HG02610 (cell line): ENCODE measurements around the gene PPP4R4.
"Not testable (repeated sequence)": the region's sequence is repeated elsewhere in the genome, so short reads cannot be mapped to it uniquely, and the experiment has no call there.

ENCODE experiments used
- ATAC-seq: cut with Tn5 transposase; IDR thresholded peaks from one replicate; pipeline ENCODE4 v1.9.1; 2021; ENCODE audit warnings: mild to moderate bottlenecking, moderate library complexity; ENCODE audit not compliant: unreplicated experiment

The PPP4R4 gene

DNA sequence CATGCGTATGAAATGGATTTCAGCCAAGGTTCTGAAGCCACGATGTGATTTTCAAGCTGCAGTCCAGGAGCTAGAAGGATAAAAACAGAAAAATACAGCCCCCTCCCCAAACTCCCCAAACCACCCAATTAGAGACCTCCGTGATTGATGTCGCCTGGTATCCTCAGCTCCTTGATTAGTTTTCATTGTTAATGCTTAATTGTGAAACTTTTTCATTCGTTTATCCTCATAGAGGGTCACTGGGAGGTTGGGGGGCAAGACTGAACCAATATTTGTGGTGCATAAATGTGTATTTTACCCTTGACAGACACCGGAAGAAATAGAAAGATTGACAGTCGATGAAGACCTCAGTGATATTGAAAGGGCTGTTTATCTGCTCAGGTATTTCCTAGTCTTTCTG is 1.6 kb downstream of the PPP4R4 start:
- ATAC-seq = no peak

DNA sequence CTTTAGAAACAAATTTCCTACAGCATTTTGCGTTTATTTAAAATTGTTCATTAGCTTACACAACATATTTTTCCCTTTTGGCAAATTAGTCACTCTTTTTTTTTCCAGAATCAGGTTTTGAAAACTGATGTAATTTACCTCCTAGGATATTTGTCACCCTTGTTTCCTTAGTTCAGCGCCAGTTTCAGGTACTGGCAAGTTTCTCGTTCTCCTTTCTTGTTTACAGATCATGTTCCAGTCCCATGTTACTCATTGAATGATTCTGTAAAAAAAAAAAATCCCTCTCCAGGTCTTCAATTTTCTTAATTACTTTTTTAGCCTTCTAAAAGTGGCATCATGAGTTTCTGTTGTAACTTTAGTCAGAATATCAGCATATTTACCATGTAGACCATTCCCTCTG is 2.7 kb downstream of the PPP4R4 start:
- ATAC-seq = no peak

DNA sequence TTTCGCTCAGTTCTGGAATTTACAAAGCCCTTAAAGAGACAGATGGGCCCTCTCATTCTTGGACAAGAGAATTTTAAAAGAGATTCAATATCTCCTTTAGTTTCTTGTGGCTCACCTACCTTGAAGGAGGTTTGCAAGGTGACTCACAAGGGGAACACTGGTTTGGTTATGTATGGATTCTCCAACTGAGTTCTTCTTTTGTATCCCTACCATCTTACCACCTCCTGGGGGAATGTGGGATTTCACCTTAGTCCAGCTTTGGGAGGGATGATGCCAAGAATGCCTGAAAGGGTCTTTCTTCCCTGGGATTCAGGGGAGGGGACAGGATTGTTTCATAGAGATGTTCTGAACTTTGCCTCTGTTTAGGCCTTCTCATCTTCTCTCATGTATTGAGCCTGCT is 3.7 kb downstream of the PPP4R4 start:
- ATAC-seq = no peak

DNA sequence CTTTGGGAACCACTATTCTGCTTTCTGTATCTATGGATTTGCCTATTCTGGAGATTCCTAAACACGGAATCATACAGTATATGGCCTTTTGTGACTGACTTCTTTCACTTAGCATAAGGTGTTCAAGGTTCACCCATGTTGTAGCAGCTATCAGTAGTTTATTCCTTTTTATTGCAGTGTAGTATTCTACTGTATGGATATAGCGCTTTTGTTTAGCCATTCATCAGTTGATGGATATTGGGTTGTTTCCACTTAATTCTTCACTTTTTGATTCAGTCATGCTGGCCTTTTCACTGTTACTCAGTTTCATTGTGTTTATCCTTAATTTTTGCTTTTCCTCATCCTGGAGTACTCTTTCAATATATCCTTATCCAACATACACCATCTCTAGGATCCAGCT is 5.1 kb downstream of the PPP4R4 start:
- ATAC-seq = no peak

DNA sequence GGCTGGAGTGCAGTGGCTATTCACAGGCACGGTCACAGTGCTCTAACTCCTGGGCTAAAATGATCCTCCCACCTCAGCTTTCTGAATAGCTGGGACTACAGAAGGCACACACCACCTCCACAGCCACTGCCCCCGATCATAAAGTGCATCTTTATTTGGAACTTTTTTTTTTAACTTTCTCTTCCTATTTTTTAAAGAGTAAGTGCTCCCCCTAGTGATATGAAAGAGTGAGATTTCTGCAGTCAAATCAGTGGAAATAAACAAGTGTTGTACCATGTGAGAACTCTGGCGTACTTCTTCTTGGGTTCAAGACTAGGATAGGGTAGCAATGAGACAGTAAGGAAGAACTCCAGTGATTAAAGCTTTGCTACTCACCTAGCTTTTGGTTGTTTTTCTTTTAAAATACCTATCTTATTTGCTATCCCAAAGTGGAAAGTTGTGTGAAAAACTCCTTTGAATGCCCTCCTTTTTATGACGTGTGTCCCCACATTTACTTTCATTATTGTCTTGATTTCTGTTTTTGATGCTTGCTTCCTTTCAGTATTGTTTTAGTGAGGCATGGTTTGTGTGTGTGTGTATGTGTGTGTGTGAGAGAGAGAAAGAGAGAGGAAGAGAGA is 6.6 kb downstream of the PPP4R4 start:
- peak; percentile 61 for ATAC-seq

DNA sequence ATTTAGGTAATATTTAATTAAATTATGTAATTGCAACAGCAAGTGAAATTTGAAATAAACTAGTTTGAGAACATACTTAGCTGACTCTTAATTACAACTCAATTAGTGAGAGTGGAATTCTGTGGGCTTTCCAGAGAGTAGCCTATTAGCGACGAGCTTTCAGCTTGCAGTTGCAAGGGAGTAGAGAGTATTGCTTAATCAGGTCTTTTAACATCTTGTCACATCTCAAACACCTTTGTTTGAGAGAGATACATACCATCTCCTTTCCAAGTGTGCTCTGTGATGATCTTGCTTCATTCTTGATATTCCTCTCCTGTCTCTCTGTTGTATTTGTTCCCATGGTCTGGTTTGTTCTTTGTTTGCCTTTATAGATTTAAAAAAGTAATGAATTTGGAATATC is 7.7 kb downstream of the PPP4R4 start:
- ATAC-seq = no peak

DNA sequence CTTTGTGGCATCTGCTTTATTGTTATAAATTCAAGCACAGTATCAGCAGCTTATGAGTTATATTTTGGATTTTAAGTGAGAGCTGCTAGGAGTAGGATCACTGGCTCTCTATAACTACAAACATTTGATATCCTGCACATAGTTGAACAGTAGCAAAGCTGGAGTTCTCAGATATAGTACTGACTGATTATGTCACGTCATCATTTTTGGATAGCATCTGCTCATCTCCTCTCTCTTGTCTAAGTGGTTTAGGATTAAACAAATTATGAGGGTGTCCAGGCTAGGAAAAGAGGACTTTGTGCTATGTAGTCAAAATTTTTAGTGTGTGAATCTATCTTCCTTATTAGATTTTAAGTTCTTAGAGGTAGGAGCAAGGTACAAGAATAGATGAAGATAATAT is 18.4 kb downstream of the PPP4R4 start:
- no peak for ATAC-seq

DNA sequence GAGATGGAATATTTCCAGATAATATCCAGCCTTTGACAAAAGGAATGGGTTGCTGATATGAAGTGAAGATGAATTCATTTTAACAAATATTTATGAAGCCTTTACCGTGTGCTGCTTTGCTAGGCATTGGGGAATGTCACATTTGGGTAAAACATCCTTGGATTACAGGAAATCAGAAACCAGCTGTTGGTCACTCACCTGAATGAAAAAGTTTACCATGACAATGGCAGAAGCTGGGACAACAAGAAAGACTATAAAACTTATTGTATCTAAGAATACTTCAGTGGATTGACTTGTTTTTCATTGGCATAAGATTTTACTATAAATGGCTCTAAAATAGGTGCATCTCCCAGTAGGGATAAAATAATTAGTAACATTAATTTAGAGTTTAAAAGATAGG is 19.7 kb downstream of the PPP4R4 start:
- ATAC-seq = no peak

DNA sequence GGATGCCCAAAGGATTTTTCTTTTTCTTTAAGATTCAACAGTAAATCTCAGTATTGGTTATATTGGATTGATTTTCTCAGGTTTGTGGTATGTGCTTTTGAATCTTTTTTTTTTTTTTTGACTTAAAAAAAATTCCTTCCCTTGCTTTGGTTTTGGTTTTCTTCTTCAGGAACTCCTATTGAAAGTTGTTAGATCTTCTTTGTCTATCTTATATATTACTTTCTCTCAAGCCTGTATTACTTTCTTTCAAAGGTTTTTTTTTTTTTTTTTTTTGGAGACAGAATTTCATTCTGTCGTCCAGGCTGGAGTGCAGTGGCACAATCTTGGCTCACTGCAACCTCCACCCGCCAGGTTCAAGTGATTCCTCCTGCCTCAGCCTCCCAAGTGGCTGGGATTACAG is 21.9 kb downstream of the PPP4R4 start:
- no peak for ATAC-seq

DNA sequence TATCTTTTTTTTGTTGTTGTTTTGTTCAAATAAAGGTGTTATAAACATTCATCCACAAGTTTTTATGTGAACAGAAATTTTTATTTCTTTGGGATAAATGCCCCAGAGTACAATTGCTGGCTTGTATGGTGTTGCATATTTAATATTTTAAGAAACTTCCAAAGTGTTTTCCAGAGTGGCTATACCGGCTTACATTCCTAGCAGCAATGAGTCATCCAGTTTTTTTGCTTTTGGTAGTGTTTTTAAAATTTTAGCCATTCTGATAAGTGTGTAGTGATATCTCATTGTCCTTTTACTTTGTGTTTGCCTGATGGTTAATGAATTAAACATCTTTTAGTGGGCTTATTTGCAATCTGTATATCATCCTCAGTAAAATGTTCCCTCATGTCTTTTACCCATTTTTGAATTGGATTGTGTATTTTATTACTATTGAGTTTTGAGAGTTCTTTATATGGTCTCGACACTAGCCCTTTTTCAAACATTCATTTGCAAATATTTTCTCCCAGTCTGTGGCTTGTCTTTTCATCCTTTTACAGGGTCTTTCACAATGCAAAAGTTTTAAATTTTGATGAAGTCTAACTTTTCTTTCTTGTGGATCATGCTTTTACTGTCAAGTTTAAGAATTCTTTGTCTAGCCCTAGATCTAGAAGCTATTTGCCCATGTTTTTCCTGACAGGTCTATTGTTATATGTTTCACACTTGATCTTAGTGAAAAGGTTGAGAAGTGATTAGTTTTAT is 29.5 kb downstream of the PPP4R4 start:
- no peak for ATAC-seq

DNA sequence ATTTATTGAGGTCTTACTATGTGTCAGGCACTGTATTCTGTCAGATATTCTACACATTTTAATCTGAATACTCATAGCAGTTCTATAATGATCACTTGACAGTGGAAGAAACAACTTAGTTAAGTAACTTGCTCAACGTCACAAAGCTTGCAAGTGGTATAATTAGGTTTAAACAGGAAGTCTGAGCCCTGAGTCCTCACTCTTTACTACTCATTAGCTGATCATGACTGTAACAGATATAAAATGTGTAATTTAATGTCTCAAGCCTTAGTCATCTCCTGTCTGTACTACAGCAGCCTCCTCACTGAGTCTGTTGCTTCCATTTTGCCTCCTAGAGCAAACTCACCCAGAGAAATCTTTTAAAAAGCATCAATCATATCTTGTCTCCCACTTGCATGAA is 38.9 kb downstream of the PPP4R4 start:
- no peak for ATAC-seq

DNA sequence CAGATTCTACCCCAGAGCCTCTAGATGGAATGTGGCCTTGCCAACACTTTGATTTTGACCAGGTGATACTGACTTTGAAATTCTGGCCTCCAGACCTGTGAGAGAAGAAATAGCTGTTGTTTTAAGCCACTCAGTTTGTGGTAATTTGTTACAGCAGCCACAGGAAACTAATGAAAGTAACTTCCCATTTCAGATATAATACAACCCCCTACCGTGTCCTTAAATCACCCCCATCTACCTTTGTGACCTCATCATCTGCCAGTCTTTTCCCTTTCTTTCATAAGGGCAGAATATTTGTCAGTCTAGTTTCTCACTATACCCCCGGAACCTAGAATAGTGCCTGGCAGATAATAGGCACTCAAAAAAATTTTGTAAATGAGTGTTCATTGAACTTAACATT is 39.6 kb downstream of the PPP4R4 start:
- no peak for ATAC-seq

DNA sequence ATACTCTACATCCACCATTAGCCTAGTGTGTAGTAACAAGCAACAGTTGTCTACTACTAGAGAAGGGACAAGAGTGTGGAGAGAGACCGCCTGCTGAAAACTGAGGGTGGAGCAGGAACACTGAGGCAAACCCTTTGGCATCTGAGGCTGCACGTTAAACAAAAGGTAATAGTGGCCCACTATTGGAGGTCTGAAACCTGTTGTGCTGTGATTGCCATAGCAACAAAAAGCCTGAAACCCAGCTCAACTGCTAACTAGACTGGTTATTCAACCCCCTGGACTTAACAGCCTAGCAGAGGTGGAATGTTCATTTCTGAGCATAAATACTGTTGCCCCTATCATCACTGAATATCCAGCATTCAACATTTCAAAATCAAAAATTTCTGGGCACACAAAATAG is 43.0 kb downstream of the PPP4R4 start:
- no peak for ATAC-seq

DNA sequence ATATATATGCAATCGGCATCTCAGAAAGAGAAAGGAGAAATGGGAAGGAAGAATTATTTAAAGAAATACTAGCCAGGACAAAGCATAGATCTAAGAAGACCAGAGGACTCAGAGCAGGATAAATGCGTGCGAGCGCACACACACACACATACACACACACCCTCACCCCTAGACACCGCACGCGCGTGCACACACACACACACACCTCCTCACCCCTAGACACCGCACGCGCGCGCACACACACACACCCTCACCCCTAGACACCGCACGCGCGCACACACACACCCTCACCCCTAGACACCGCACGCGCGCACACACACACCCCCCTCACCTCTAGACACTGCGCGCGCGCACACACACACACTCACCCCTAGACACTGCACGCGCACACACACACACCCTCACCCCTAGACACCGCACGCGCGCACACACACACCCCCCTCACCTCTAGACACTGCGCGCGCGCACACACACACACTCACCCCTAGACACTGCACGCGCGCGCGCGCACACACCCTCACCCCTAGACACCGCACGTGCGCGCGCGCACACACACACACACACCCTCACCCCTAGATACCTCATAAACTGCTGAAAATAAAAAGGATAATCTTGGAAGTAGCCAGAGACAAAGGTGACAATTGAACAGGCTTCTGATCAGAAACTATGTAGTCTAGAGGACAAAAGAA is 44.2 kb downstream of the PPP4R4 start:
- ATAC-seq = not testable (repeated sequence)

DNA sequence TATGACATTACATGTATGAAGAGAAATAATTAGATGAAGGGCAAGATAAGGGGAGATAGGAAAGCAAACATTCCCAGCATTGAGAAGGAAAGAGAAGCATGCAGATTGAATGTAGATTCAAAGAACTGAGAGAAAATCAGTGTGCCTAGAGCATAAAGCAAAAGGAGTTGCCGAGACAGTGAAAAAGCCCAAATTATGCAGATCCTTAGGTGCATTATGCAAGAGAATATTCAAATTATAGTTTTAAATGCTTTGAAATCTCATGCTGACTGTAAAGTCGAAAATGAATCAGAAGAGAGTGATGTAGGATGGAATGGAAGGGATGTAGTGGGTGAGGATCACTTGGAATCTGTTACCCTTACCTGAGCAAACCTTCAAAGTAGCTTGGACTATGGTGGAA is 49.9 kb downstream of the PPP4R4 start:
- ATAC-seq = no peak

DNA sequence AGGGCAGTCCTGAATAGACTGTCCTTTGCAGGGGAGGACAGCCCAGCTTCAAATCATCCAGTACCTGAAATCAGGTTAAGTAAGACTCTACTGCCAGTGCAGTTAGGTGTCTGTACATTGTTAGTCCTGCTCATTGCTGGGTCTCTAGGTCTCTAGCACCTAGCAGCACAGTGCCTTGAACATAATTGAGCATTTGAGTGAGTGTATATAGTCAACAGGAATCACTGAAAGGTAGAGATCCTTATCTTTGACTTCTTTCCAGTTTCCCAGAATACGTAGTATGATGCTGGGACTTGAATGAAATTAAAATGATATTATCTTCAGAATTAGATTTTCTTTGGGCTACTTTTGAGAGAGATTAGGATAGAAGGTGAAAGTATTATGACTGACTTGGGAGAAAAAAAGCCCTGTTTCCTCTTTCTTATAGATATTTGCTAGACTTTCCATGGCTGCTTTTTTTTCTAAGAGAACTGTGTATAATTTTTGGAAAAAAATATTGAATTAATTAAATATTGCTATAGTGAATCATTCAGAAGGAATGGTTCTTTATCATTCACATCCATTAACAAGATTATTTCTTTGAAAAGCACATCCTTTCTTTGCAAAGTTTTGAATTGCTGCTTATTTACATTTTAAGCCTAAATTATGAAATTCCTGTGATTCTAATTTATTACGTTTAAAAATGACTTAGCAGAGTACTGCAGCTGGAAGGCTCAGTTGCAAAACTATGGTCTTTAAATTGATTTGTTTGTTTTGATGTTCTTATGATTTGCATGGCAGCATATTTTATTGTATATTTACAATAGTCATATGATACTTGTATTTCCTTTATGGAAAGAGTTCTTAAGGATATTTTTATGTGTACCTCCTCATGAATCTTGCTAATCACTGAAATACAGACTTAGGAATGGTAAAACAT is 51.6 kb downstream of the PPP4R4 start:
- ATAC-seq = no peak

DNA sequence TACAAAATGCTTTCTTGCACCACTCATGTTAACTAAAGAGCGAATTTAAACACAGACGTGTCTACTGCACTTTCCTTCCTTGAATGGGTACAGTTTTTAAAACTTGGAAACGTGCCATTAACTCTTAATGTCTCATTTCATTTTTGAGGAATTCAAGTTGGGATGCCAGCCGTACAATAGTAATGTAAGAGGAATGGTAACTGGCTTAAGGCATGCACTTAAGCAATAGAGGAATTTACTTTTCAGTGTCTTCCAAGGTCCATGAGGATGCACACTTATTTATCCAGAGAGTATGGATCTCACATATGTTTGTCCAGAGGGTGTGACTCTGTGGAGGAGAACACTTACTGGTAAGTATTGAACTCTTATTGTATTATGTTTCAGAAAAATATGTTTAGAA is 52.9 kb downstream of the PPP4R4 start:
- no peak for ATAC-seq

DNA sequence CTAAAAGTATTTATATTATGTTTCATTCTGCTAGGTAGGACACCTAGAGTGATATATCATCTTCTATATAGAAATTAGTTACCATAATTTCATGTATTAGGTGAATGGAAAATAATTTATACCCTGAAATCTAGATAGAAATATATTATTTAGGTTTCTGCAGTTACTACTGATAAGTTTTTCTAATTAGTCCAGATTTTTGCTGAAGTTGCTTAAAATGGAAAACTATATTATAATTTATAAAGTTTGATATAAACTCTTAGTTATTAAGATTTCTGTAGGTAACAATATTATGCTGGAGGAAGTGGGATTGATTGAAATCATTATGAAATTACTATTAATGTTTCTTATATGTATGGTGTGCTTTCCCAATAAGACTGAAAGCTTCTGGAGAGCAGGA is 62.9 kb downstream of the PPP4R4 start:
- ATAC-seq = no peak

DNA sequence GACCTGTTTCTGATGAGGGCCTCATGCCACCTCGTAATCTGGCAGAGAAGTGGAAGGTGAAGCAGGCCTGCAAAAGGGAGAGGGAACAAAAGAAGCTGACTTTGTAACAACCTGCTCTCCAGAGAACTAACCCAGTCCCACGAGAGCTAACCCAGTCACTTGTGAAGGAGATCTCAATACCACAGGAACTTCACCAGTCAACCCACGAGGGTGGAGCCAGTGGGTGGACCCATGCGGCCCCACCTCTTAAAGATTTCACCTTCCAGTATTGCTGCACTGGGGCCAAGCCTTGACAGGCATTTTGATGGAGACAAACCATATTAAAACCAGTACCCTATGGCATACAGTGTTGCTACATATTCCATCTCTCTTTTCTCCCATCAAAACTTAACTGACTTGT is 63.9 kb downstream of the PPP4R4 start:
- ATAC-seq = no peak

DNA sequence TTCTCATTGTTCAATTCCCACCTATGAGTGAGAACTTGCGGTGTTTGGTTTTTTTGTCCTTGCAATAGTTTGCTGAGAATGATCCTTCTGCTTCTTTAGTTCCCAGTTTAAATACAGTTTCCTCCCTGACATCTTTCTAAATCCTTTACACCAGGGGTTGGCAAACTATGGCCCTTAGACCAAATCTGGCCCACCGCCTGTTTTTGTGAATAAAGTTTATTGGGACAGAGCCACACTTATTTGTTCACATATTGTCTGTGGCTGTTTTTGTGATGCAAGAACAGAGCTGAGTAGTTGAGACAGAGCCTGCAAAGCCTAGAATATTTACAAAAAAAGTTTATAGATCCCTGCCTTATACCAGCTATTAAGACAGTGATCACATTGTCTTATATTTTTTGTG is 65.3 kb downstream of the PPP4R4 start:
- no peak for ATAC-seq

DNA sequence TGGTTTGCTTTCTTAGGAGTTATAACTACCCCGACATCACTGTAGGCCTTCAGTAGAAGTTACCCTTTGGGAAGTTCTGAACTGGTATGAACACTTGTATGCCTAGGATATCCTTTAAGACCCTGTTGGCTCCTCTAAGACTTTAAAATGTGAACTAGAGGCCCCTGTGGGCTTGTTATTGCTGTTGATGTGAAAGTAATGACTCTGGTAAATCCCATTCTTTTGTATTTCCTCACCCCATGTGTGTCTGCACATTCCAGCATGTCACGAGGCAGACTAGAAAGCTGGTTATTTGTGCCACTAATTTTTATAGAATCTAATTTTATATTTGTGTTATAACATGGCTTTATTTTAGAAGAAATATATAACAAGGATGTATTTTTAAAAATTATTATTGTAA is 70.1 kb downstream of the PPP4R4 start:
- ATAC-seq = no peak
